ES-I3 (cell line): ENCODE measurements around the gene SRRM4.

Source experiments
- H3K36me3 ChIP-seq: 2 replicates; pipeline ENCODE4 v1.6.1; 2013; ENCODE audit warnings: mild to moderate bottlenecking, low read length, control low read depth, moderate library complexity; ENCODE audit not compliant: insufficient read depth
- H3K4me1 ChIP-seq: 2 replicates; pipeline ENCODE4 v1.6.1; 2013; ENCODE audit warnings: mild to moderate bottlenecking, control low read depth, low read length; ENCODE audit not compliant: insufficient read depth
- H3K9ac ChIP-seq: 2 replicates; pipeline ENCODE4 v1.6.1; 2013; ENCODE audit warnings: low read depth, mild to moderate bottlenecking, low read length, moderate library complexity
- H3K9me3 ChIP-seq: 2 replicates; pipeline ENCODE4 v1.6.1; 2013; ENCODE audit warnings: mild to moderate bottlenecking, low read length, moderate library complexity; ENCODE audit not compliant: control insufficient read depth, insufficient read depth

The SRRM4 gene

GRCh38 chr12:119136811-119137410, 155.6 kb downstream of the SRRM4 start:
- H3K9ac ChIP-seq = no peak overlapping the region
- no peaks in the 10 kb centered on the region for H3K4me1 ChIP-seq
- no peaks in the 10 kb centered on the region; the same call in 1 of the 2 replicates for H3K36me3 ChIP-seq
- peaks cover 12% of the 10 kb centered on the region for H3K9me3 ChIP-seq

- no peak overlapping the region for H3K9ac ChIP-seq
- no peaks in the 10 kb centered on the region; the same call in 1 of the 2 replicates for H3K36me3 ChIP-seq
- no peaks in the 10 kb centered on the region for H3K4me1 ChIP-seq
- peaks cover under 1% of the 10 kb centered on the region; the same call in 1 of the 2 replicates for H3K9me3 ChIP-seq
Measured at GRCh38 chr12:119139448-119139847, 158.1 kb downstream of the SRRM4 start.

GRCh38 chr12:119145367-119145766, 164.0 kb downstream of the SRRM4 start:
- Histone ChIP-seq H3K9me3 (no peaks in the 10 kb centered on the region), H3K9ac (peak overlapping the region; percentile 41; the same call in 1 of the 2 replicates), H3K36me3 (no peaks in the 10 kb centered on the region), H3K4me1 (peaks cover 17% of the 10 kb centered on the region)

GRCh38 chr12:119147847-119148448, 166.6 kb downstream of the SRRM4 start:
- Histone ChIP-seq H3K36me3 (no peaks in the 10 kb centered on the region), H3K4me1 (peaks cover 20% of the 10 kb centered on the region), H3K9ac (no peak overlapping the region), H3K9me3 (peaks cover 6% of the 10 kb centered on the region; the same call in 1 of the 2 replicates)

GRCh38 chr12:119149270-119149669, 167.9 kb downstream of the SRRM4 start:
- Histone ChIP-seq H3K9ac (no peak overlapping the region), H3K4me1 (peaks cover 23% of the 10 kb centered on the region), H3K36me3 (no peaks in the 10 kb centered on the region), H3K9me3 (peaks cover 6% of the 10 kb centered on the region; the same call in 1 of the 2 replicates)

GRCh38 chr12:119151445-119152026, 170.2 kb downstream of the SRRM4 start:
- Histone ChIP-seq H3K9ac (no peak overlapping the region), H3K9me3 (peaks cover 6% of the 10 kb centered on the region; the same call in 1 of the 2 replicates), H3K4me1 (peaks cover 18% of the 10 kb centered on the region), H3K36me3 (no peaks in the 10 kb centered on the region)

- no peaks in the 10 kb centered on the region for H3K36me3 ChIP-seq
- peak overlapping the region; percentile 61 for H3K9ac ChIP-seq
- H3K4me1 ChIP-seq = 0 out of 2 replicates have a peak, but pooled peaks cover 11% of the 10 kb centered on the region
- H3K9me3 ChIP-seq = peaks cover 6% of the 10 kb centered on the region
Measured at GRCh38 chr12:119153477-119154434, 172.4 kb downstream of the SRRM4 start.

GRCh38 chr12:119154435-119154818, 173.1 kb downstream of the SRRM4 start:
- H3K4me1 ChIP-seq = 0 out of 2 replicates have a peak, but pooled peaks cover 11% of the 10 kb centered on the region
- peaks cover 6% of the 10 kb centered on the region for H3K9me3 ChIP-seq
- no peaks in the 10 kb centered on the region for H3K36me3 ChIP-seq
- H3K9ac ChIP-seq = peak overlapping the region; percentile 61

GRCh38 chr12:119156401-119157044, 175.2 kb downstream of the SRRM4 start:
- Histone ChIP-seq H3K9me3 (peaks cover 6% of the 10 kb centered on the region), H3K4me1 (peaks cover 11% of the 10 kb centered on the region; the same call in 1 of the 2 replicates), H3K9ac (no peak overlapping the region), H3K36me3 (no peaks in the 10 kb centered on the region)

GRCh38 chr12:119157528-119157927, 176.2 kb downstream of the SRRM4 start:
- H3K9me3 ChIP-seq = no peaks in the 10 kb centered on the region; the same call in 1 of the 2 replicates
- no peaks in the 10 kb centered on the region for H3K36me3 ChIP-seq
- H3K4me1 ChIP-seq = peaks cover 11% of the 10 kb centered on the region; the same call in 1 of the 2 replicates
- no peak overlapping the region for H3K9ac ChIP-seq

GRCh38 chr12:119157978-119158377, 176.6 kb downstream of the SRRM4 start:
- H3K4me1 ChIP-seq = peaks cover 7% of the 10 kb centered on the region; the same call in 1 of the 2 replicates
- H3K36me3 ChIP-seq = no peaks in the 10 kb centered on the region
- no peak overlapping the region for H3K9ac ChIP-seq
- no peaks in the 10 kb centered on the region; the same call in 1 of the 2 replicates for H3K9me3 ChIP-seq

GRCh38 chr12:119158402-119158801, 177.1 kb downstream of the SRRM4 start:
- H3K4me1 ChIP-seq = peaks cover 5% of the 10 kb centered on the region; the same call in 1 of the 2 replicates
- H3K9me3 ChIP-seq = no peaks in the 10 kb centered on the region; the same call in 1 of the 2 replicates
- H3K9ac ChIP-seq = no peak overlapping the region
- no peaks in the 10 kb centered on the region for H3K36me3 ChIP-seq

- no peaks in the 10 kb centered on the region for H3K36me3 ChIP-seq
- H3K9me3 ChIP-seq = no peaks in the 10 kb centered on the region; the same call in 1 of the 2 replicates
- no peak overlapping the region for H3K9ac ChIP-seq
- peaks cover 5% of the 10 kb centered on the region; the same call in 1 of the 2 replicates for H3K4me1 ChIP-seq
Measured at GRCh38 chr12:119159844-119160243, 178.5 kb downstream of the SRRM4 start.
